Neuron (in vitro differentiated cells): Measurements from ENCODE around the gene PDZD2.

ENCODE experiments used
- H2AFZ ChIP-seq: one replicate; pipeline ENCODE4 v1.6.1; 2013; ENCODE audit warnings: low read depth, mild to moderate bottlenecking, inconsistent platforms, low read length, moderate library complexity
- H3K27me3 ChIP-seq: one replicate; pipeline ENCODE4 v1.6.1; 2013; ENCODE audit warnings: low read length; ENCODE audit not compliant: insufficient read depth
- H3K36me3 ChIP-seq: one replicate; pipeline ENCODE4 v1.6.1; 2013; ENCODE audit warnings: low read length; ENCODE audit not compliant: insufficient read depth
- H3K4me1 ChIP-seq: one replicate; pipeline ENCODE4 v1.6.1; 2013; ENCODE audit warnings: low read length; ENCODE audit not compliant: insufficient read depth
- H3K4me3 ChIP-seq: 2 replicates; pipeline ENCODE4 v1.5.1; 2013; ENCODE audit warnings: mild to moderate bottlenecking, low read length, moderate library complexity
- H3K9me3 ChIP-seq: one replicate; pipeline ENCODE4 v1.6.1; 2013; ENCODE audit warnings: low read length

The PDZD2 gene

GRCh38 chr5:32151198-32151597 lies 512.3 kb downstream of the PDZD2 start:
- H3K9me3 ChIP-seq: peaks cover under 1% of the 10 kb centered on the region
- H3K4me3 ChIP-seq: no peak overlapping the region
- no peaks in the 10 kb centered on the region for H3K4me1 ChIP-seq
- H3K36me3 ChIP-seq: peaks cover 8% of the 10 kb centered on the region
- H3K27me3 ChIP-seq: no peaks in the 10 kb centered on the region
- H2AFZ ChIP-seq: no peak overlapping the region

- Histone ChIP-seq H3K4me1 (no peaks in the 10 kb centered on the region), H3K9me3 (no peaks in the 10 kb centered on the region), H3K27me3 (no peaks in the 10 kb centered on the region), H3K36me3 (peaks cover 9% of the 10 kb centered on the region), H2AFZ (no peak overlapping the region), H3K4me3 (no peak overlapping the region)
Measured at GRCh38 chr5:32153723-32154122, 514.8 kb downstream of the PDZD2 start.

- Histone ChIP-seq H2AFZ (no peak overlapping the region), H3K27me3 (no peaks in the 10 kb centered on the region), H3K9me3 (no peaks in the 10 kb centered on the region), H3K4me3 (no peak overlapping the region), H3K4me1 (no peaks in the 10 kb centered on the region), H3K36me3 (peaks cover 6% of the 10 kb centered on the region)
Measured at GRCh38 chr5:32155211-32155610, 516.3 kb downstream of the PDZD2 start.

GRCh38 chr5:32156635-32157034 lies 517.7 kb downstream of the PDZD2 start:
- no peaks in the 10 kb centered on the region for H3K9me3 ChIP-seq

GRCh38 chr5:32157078-32157477 lies 518.1 kb downstream of the PDZD2 start:
- Histone ChIP-seq H3K9me3 (no peaks in the 10 kb centered on the region), H3K4me3 (no peak overlapping the region), H3K4me1 (no peaks in the 10 kb centered on the region), H2AFZ (no peak overlapping the region), H3K36me3 (peaks cover 6% of the 10 kb centered on the region), H3K27me3 (no peaks in the 10 kb centered on the region)

More at GRCh38 chr5:32156635-32157034, 517.7 kb downstream of the PDZD2 start:
- Histone ChIP-seq H2AFZ (no peak overlapping the region), H3K27me3 (no peaks in the 10 kb centered on the region), H3K4me1 (no peaks in the 10 kb centered on the region), H3K36me3 (peaks cover 6% of the 10 kb centered on the region), H3K4me3 (no peak overlapping the region)

- Histone ChIP-seq H3K9me3 (no peaks in the 10 kb centered on the region), H3K4me1 (no peaks in the 10 kb centered on the region), H2AFZ (no peak overlapping the region), H3K4me3 (no peak overlapping the region), H3K36me3 (peaks cover 6% of the 10 kb centered on the region), H3K27me3 (no peaks in the 10 kb centered on the region)
Measured at GRCh38 chr5:32158679-32158975, 519.7 kb downstream of the PDZD2 start.

- H2AFZ ChIP-seq: no peak overlapping the region
Measured at GRCh38 chr5:32159328-32160072, 520.6 kb downstream of the PDZD2 start.

GRCh38 chr5:32160228-32160627 lies 521.3 kb downstream of the PDZD2 start:
- H3K36me3 ChIP-seq: peaks cover 8% of the 10 kb centered on the region
- no peak overlapping the region for H3K4me3 ChIP-seq
- H3K9me3 ChIP-seq: peaks cover 2% of the 10 kb centered on the region
- H2AFZ ChIP-seq: no peak overlapping the region
- no peaks in the 10 kb centered on the region for H3K27me3 ChIP-seq
- no peaks in the 10 kb centered on the region for H3K4me1 ChIP-seq

More at GRCh38 chr5:32159328-32160072, 520.6 kb downstream of the PDZD2 start:
- Histone ChIP-seq H3K9me3 (peaks cover 1% of the 10 kb centered on the region), H3K36me3 (peaks cover 6% of the 10 kb centered on the region), H3K4me1 (no peaks in the 10 kb centered on the region), H3K4me3 (no peak overlapping the region), H3K27me3 (no peaks in the 10 kb centered on the region)
